LNCAP (cell line): Measurements from ENCODE around the gene TMEM220.

ENCODE experiments used
- TF ChIP-seq, protein P1 (sequence below): fragments of 450-650 bp; IDR thresholded peaks from 2 replicates; pipeline ENCODE4 v1.5.1; 2017; ENCODE audit warnings: mild to moderate bottlenecking

TMEM220 gene

DNA sequence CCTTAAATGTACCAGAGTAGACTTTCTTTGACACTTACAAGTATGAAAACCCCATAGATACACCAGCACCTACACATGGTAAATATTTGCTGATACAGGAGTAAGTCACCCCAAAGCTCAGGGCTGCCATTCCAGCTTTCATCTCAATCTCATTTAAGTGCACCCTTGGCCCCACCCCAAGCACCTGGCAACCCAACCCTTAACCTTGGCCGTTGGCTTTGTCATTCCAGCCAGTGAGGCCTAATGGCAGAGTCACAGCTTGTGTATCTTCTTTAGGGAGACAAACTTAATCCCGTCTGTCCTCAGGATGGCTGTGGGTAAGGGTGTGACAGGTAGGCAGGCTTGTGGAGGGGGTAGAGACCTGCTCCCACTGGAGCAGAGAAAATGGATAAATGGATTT, 31.5 kb upstream of the TMEM220 start:
- TF ChIP-seq, protein P1, sequence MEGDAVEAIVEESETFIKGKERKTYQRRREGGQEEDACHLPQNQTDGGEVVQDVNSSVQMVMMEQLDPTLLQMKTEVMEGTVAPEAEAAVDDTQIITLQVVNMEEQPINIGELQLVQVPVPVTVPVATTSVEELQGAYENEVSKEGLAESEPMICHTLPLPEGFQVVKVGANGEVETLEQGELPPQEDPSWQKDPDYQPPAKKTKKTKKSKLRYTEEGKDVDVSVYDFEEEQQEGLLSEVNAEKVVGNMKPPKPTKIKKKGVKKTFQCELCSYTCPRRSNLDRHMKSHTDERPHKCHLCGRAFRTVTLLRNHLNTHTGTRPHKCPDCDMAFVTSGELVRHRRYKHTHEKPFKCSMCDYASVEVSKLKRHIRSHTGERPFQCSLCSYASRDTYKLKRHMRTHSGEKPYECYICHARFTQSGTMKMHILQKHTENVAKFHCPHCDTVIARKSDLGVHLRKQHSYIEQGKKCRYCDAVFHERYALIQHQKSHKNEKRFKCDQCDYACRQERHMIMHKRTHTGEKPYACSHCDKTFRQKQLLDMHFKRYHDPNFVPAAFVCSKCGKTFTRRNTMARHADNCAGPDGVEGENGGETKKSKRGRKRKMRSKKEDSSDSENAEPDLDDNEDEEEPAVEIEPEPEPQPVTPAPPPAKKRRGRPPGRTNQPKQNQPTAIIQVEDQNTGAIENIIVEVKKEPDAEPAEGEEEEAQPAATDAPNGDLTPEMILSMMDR, result no peak

DNA sequence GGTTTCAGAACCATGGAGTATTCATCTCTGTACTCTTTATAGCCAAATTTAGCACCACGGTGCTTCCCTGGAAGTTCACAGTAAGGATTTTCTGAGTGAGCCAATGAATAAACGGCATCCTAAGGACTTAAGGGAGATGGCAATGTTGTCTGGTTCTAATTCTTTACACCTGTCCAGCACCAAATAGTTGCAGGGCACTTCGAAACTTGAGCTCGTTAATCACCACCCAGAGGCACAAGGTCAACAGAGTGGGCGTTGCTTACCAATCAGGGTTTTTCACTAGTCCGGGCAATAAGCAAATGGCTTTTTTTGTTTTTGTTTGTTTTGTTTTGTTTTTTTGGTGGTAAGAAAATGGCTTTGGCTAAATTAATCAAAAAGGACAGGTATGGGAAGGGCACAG, 28.2 kb upstream of the TMEM220 start:
- TF ChIP-seq, protein P1, result no peak

DNA sequence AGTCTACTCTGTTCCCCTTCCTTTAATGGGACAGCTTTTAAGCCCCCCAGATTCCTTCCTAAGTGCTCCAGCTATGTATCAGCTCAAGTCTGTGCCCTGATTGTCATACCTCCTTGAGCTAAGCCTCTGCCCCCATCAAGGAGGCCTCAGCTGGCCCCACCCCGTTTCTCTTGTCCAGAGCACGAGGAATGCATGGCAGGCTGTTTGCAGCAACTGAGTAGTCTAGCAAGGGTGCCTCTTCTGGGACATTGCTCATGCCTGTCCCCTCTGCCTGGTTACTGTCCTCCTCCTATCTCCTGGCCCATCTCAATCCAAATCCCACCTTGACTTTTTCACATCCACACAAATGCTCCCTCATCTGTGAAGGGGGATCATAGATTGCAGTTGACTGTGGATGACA, 27.8 kb upstream of the TMEM220 start:
- TF ChIP-seq, protein P1, result no peak

DNA sequence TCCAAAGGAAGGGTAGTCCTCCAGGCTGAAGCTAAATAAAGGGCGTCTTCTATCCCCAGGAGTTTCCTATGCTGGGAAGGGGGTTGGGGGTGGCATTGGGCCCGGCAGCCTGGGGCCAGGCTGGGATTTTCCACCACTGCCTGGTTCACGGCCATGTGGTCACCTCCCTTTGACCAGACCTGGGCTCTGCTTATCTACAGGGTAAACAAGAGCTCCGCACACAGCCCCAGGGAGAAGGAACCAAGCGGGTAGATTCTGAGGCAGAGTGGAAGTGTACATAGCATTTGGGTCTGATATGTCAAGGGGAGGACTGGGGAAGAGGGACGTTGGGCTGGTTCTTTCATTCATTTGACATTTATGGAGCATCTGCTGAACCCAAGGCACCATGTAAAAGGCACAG, 27.2 kb upstream of the TMEM220 start:
- TF ChIP-seq, protein P1, result no peak

DNA sequence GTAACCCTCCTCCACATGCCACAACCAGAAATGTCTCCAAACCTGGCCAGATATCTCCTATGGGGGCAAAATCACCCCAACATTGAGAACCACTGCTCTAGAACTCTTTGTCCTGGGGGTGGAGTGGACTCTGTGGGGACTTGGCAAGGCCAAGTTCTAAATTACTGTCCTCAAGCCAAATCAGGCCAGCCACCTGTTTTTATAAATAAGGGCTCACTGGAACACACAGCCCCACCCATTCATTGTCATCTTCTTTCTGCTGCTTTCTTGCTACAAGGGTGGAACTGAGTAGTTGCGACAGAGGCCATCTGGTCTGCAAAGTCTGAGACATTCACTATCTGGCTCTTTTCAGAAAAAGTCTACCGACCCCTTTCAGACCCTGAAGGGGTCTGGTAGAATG, 26.8 kb upstream of the TMEM220 start:
- TF ChIP-seq, protein P1, result no peak

DNA sequence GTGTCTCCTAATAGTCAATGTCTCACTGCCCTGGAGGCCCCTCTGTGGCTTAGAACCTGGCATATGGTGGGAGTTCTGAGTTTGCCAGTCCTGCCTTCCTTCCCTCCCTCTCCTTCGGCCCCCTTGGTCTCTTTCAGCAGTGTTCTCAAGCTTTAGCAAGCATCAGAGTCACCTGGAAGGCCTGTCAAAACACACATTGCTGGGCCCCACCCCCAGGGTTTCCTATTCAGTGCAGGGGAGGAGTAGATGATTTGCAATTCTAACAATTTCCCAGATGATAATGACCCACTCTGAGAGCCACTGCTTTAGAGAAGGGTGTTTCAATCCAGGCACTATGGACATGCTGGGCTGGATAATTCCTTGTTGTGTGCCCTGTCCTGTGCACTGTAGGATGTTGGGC, 26.4 kb upstream of the TMEM220 start:
- TF ChIP-seq, protein P1, result no peak

DNA sequence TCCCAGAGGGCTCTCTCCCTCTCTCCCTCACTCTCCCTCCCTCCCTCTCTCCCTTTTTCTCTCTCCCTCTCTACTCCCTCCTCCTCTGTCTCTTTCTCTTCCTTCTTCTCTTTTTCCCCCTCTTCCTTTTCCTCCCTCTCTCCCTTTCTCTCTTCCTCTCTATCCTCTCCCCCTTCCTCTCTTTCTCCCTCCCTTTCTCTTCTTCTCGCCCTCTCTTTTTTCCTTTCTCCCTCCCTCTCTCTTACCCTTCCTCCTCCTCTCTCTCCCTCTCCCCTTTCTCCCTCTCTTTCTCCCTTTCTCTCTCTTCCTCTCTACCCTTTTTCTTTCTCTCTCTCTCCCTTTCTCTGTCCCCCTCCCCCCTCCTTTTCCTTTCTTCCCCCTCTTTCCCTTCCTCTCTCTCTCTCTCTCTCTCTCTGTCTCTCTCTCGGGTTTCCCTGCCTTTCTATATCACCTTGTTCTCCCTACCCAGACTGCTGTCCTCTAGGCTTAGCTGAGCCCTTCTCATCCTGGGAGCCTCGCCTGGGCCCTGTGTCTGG, 25.8 kb upstream of the TMEM220 start:
- TF ChIP-seq, protein P1, result no peak
